ENCODE data around the gene IGFL1. TPM values are rescaled to one million over a fixed set of nuclear protein-coding genes. Genes with fewer than 3 reads are reported as not detected.
"Not testable (repeated sequence)": the region's sequence is repeated elsewhere in the genome, so short reads cannot be mapped to it uniquely, and the experiment has no call there.

IGFL1 gene
- total RNA-seq, 2 experiments from 2014 or later: not detected

DNA sequence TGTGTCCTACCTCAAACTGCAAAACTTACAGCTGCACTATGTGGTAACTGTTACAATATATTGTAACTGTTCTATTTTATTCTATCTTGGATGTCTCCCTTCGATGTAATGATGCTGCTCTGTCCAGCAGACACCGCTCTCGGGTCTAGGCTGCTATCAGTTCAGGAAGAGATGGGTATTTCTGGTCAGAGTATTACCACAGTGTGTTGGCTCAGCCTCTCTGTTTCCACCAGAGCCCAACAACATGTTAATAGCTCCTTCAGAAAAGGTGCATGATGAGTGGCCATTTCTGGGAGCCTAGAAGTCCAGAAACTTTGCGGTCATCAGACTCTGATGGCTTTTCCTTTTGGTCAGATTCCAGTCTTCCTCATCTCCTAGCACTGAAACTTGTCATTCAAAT, 35.9 kb upstream of the IGFL1 start:
- Mint-ChIP-seq H3K4me1 (no peaks in the 10 kb centered on the region), H3K27me3 (peaks cover 44% of the 10 kb centered on the region), H3K36me3 (ENCODE audit: low read depth) (no peaks in the 10 kb centered on the region), H3K9me3 (no peaks in the 10 kb centered on the region), H3K27ac (peak overlapping the region; percentile 11), H3K4me3 (no peak overlapping the region)
- DNase-seq: no peak
- ChIA-PET CTCF (no interaction called here), POLR2A (no interaction called here)

DNA sequence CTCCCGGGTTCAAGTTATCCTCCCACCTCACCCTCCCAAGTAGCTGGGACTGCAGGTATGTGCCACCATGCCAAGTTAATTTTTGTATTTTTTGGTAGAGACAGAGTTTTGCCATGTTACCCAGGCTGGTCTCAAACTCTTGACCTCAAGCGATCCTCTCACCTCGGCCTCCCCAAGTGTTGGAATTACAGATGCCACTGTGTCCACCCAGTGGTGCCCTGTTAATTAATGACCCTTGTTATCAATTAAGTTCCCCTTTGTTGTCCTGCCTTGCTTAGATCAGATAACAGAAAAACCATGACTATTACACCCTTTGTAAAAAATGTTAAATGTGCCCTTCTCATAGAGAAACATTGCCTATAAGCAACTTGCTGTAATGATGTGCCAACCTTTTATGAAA, 34.4 kb upstream of the IGFL1 start:
- no peak overlapping the region for H3K4me3 Mint-ChIP-seq
- no peaks in the 10 kb centered on the region for H3K36me3 Mint-ChIP-seq (ENCODE audit: low read depth)
- CTCF ChIA-PET: interaction anchor here (0.7 kb wide), 1 partner anchor 973 kb away, joined by 3 read pairs; no protein-coding TSS in a partner anchor
- peaks cover 36% of the 10 kb centered on the region for H3K27me3 Mint-ChIP-seq
- POLR2A ChIA-PET: no interaction called here
- no peaks in the 10 kb centered on the region for H3K9me3 Mint-ChIP-seq
- DNase-seq: no peak
- no peak overlapping the region for H3K27ac Mint-ChIP-seq
- H3K4me1 Mint-ChIP-seq: no peaks in the 10 kb centered on the region

GRCh38 chr19:46195919-46196318, 33.6 kb upstream of the IGFL1 start:
- H3K27me3 Mint-ChIP-seq: peaks cover 31% of the 10 kb centered on the region
- DNase-seq; CTCF ChIA-PET; POLR2A ChIA-PET; H3K4me1 Mint-ChIP-seq; H3K4me3 Mint-ChIP-seq; H3K36me3 Mint-ChIP-seq (ENCODE audit: low read depth); H3K9me3 Mint-ChIP-seq; H3K27ac Mint-ChIP-seq: not testable (repeated sequence)

DNA sequence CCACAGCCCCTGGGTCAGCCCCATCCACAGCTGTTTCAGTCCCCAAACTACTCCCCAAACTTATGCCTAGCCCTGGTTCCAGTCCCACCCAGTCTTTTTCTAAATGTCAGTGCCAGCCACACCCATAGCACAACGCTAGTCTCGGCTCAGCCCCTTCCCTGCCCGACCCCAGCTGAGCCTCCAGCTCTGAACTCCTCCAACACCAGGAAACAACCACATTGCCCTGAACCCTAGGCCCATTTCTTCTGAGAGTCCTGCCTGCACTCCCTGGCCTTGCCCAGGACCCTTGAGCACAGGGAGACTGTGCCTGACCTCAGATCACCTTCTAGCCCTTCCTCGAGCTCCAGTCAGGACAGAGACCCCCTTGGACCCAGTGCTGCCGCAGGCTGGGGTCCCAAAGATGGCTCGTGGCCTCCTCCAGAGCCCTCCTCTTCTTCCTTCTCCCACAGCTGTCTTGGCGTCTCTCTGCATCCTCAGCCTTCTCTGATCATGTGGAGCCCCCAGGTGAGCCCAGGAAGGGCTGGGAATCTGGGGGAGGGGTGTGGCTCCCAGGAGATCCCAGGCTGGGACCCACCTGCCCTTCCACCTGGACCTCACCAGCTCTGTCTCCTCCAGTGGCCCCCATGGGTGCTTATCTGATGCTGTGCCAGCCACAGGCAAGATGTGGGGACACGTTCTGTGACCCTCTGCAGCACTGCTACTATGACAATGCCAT, 33.0 kb upstream of the IGFL1 start:
- Mint-ChIP-seq H3K4me3 (no peak overlapping the region), H3K36me3 (ENCODE audit: low read depth) (no peaks in the 10 kb centered on the region), H3K27me3 (peaks cover 30% of the 10 kb centered on the region), H3K9me3 (no peaks in the 10 kb centered on the region), H3K27ac (no peak overlapping the region), H3K4me1 (no peaks in the 10 kb centered on the region)
- no peak for DNase-seq
- CTCF ChIA-PET: no interaction called here
- POLR2A ChIA-PET: no interaction called here

- DNase-seq: no peak
- Mint-ChIP-seq H3K4me1 (no peaks in the 10 kb centered on the region), H3K27me3 (peaks cover 30% of the 10 kb centered on the region), H3K4me3 (no peak overlapping the region), H3K36me3 (ENCODE audit: low read depth) (no peaks in the 10 kb centered on the region), H3K9me3 (no peaks in the 10 kb centered on the region), H3K27ac (no peak overlapping the region)
- ChIA-PET POLR2A (no interaction called here), CTCF (no interaction called here)
Observed at GRCh38 chr19:46197314-46198070, 32.0 kb upstream of the IGFL1 start.

- H3K27ac Mint-ChIP-seq: no peak overlapping the region
- POLR2A ChIA-PET: no interaction called here
- H3K36me3 Mint-ChIP-seq (ENCODE audit: low read depth): no peaks in the 10 kb centered on the region
- no peak overlapping the region for H3K4me3 Mint-ChIP-seq
- H3K9me3 Mint-ChIP-seq: no peaks in the 10 kb centered on the region
- DNase-seq: no peak
- H3K4me1 Mint-ChIP-seq: no peaks in the 10 kb centered on the region
- peaks cover 26% of the 10 kb centered on the region for H3K27me3 Mint-ChIP-seq
- CTCF ChIA-PET: no interaction called here
Observed at GRCh38 chr19:46198756-46199155, 30.8 kb upstream of the IGFL1 start.

DNA sequence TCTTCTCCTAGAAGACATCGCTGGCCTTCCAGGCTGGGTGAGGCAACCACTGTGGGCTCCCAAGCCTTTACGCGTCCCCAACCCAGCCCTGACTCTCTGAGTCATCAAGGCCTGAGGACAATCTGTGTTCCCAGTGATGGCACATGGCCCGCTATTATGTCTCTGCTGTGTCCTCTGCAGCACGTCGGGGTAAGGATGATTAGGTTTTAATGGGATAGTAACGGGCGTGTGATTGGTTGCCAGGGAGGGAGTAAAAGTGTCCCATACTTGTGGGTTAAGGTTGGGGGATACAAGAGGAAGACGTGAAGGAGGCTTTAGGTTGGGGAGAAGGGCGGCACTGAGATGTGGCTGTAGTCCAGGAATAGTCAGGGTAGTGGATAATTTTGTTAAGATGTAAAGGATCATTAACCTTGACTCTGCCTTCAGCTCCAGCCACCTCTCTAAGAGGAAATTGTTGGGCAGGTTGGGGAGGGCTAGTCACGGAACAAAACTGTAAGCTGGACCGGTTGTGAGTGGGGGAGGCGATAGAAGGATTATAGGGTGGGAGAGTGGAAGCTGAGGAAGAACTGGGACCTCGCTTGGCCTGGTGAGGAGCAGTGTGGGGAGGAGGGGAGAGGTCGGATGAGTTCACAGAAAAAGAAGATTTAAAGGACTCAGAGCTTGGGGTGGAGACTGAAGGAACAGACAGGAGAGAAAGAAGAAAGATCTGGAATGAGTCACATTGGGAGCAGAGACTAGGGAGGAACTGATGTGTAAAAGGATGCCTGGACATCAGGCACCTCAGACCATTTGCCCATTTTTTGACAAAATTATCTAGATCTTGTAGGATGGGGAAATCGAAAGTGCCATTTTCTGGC, 27.9 kb upstream of the IGFL1 start:
- Mint-ChIP-seq H3K4me3 (no peak overlapping the region), H3K27me3 (peaks cover 16% of the 10 kb centered on the region), H3K27ac (no peak overlapping the region), H3K36me3 (ENCODE audit: low read depth) (no peaks in the 10 kb centered on the region), H3K9me3 (no peaks in the 10 kb centered on the region), H3K4me1 (no peaks in the 10 kb centered on the region)
- POLR2A ChIA-PET: no interaction called here
- CTCF ChIA-PET: no interaction called here
- DNase-seq: no peak

DNA sequence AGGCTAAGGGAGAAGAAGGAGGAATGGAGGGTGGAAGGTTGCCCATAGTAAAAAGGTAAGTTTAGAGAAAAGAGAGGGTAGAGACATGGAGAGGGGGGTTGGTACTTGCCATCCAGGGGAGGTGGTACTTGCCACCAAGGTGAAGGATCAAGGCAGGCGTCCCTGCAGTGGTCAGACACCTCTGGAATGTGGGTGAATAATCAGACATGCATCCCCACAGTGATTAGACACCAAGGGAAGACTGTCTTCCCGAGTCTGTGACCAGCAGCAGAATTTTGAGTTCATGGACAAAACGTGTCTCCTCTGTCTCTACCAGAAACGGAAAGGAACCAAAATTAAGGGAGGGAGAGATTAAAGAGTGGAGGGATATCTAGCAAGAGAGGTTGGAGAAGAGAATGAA, 27.1 kb upstream of the IGFL1 start:
- CTCF ChIA-PET: no interaction called here
- Mint-ChIP-seq H3K36me3 (ENCODE audit: low read depth) (no peaks in the 10 kb centered on the region), H3K27me3 (peaks cover 13% of the 10 kb centered on the region), H3K27ac (no peak overlapping the region), H3K4me3 (no peak overlapping the region), H3K9me3 (no peaks in the 10 kb centered on the region), H3K4me1 (no peaks in the 10 kb centered on the region)
- POLR2A ChIA-PET: no interaction called here
- DNase-seq: no peak

DNA sequence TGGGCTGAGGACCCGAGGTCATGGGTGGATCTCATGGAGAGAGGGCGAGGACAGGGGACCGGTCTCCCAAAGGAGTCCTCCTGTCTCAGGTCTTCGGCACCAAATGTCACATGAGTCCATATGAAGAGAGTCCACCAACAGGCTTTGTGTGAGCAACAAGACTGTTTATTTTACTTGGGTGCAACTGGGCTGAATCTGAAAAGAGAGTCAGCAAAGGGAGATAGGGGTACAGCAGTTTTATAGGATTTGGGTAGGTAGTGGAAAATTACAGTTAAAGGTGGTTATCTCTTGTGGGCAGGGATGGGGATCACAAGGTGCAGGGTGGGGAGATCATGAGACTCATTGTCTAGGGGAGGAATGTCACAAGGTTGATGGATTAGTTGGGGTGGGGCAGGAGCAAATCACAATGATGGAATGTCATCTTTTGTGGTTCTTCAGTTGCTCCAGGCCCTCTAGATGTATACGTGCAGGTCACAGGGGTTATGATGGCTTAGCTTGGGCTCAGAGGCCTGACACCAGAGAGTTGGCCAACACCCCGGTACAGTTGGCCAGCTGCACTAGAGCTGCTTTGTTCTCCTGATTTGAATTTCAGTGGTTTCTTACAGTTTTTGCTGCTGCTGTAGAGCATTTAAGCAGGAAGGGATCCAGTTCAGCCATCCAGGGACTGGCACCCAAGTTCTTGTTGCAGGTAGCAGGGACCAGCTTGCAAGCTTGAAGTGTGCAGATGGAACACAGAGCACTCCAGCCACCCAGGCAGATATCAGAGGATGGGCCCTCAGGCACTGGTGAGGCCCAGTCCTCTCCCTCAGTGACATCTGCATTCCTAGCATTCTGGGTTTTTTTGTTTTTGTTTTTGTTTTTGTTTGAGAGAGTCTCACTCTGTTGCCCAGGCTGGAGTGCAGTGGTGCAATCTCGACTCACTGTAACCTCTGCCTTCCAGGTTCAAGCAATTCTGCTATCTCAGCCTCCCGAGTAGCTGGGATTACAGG, 26.4 kb upstream of the IGFL1 start:
- peaks cover 12% of the 10 kb centered on the region for H3K27me3 Mint-ChIP-seq
- POLR2A ChIA-PET: no interaction called here

DNA sequence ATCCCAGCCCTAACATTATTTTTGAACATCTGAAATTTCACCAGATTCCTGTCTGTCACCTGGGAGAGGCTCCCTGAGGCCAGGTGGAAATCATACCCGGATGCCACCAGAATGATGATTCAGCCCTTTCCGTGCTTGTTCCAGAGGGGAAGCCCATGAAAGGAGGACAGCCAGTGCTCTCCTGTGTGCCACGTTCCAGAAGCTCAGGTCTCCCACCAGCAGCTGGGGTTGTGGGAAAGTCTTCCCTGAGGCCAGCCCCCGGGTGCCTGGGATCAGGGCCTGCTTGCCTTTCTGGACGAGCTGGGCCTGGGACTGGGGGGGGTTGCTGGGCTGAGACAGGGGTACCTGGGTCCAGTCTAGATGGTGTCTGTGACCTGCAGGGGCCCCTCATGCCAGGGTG, 25.5 kb upstream of the IGFL1 start:
- ChIA-PET CTCF (no interaction called here), POLR2A (no interaction called here)
- no peak for DNase-seq
- Mint-ChIP-seq H3K27ac (no peak overlapping the region), H3K9me3 (no peaks in the 10 kb centered on the region), H3K36me3 (ENCODE audit: low read depth) (no peaks in the 10 kb centered on the region), H3K4me3 (no peak overlapping the region), H3K27me3 (peaks cover 14% of the 10 kb centered on the region), H3K4me1 (peaks cover 2% of the 10 kb centered on the region)

More for the DNA sequence above, 26.4 kb upstream of the IGFL1 start:
- H3K9me3 Mint-ChIP-seq: no peaks in the 10 kb centered on the region
- no peak overlapping the region for H3K27ac Mint-ChIP-seq
- H3K36me3 Mint-ChIP-seq (ENCODE audit: low read depth): no peaks in the 10 kb centered on the region
- no peak overlapping the region for H3K4me3 Mint-ChIP-seq
- CTCF ChIA-PET: no interaction called here
- no peak for DNase-seq
- H3K4me1 Mint-ChIP-seq: no peaks in the 10 kb centered on the region

DNA sequence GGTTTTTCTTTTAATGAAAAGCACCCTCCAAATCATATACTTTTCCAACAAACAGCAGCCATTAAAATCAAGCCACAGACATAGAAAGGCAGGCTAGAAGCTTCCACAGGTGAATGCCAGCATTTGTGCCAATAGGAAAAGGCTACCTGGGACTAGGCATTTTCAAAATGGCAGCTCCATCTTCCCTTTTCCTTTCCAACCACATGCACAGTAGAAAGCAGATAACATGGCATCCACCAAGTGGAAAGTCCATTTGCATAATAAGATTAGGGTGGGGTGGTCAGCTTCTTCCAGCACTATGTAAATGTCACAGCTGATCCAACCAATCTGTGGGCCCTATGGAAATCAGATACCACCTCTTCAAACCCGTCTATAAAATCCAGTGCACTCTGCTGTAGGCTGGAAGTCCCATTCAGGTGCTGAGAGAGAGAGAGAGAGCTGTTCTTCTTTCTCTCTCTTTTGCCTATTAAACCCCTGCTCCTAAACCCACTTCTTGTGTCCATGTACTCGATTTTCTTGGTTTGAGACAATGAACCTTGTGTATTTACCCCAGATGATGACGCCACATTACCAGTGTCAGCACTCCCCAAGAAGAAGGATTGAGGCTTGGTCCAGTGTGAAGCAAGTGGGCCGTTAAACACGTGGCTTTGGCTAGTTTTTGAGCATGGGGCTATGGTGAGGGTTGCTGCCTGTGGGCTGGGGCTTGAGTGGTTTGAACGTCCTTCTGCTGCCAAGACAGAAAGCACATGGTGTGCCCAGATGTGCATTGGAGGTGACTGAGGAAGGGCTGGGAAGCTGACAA, 24.2 kb upstream of the IGFL1 start:
- no peak overlapping the region for H3K27ac Mint-ChIP-seq
- ChIA-PET POLR2A (no interaction called here), CTCF (interaction anchor here (1.6 kb wide), 1 partner anchor 13 kb away, joined by 4 read pairs; no protein-coding TSS in a partner anchor)
- H3K4me3 Mint-ChIP-seq: no peak overlapping the region
- no peaks in the 10 kb centered on the region for H3K9me3 Mint-ChIP-seq
- H3K27me3 Mint-ChIP-seq: peaks cover 21% of the 10 kb centered on the region
- DNase-seq: no peak
- H3K36me3 Mint-ChIP-seq (ENCODE audit: low read depth): no peaks in the 10 kb centered on the region
- peaks cover 13% of the 10 kb centered on the region for H3K4me1 Mint-ChIP-seq

DNA sequence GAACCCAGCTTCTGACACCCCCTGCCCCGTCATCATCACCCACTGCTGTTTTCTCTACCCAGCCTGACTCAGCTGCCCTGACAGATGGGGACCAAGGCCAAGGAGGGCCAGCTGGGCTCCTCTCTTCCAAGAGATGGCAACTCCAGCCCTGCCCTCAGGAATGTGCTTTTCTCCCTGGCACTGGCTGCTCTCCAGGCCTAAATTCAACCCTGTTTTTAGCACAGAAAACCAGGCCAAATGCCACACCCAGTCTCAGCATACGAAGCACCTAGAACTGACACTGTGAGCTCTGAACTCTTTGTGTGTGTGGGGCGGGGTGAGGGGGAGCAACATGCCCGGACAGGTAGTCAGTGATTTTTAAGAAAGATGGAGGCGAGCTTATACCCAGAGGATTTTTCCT, 23.4 kb upstream of the IGFL1 start:
- ChIA-PET POLR2A (no interaction called here), CTCF (interaction anchor here (1.6 kb wide), 1 partner anchor 12 kb away, joined by 4 read pairs; no protein-coding TSS in a partner anchor)
- Mint-ChIP-seq H3K4me3 (no peak overlapping the region), H3K4me1 (peaks cover 13% of the 10 kb centered on the region), H3K9me3 (no peaks in the 10 kb centered on the region), H3K27me3 (peaks cover 22% of the 10 kb centered on the region), H3K36me3 (ENCODE audit: low read depth) (no peaks in the 10 kb centered on the region), H3K27ac (no peak overlapping the region)
- no peak for DNase-seq
